SU-DHL-6 (cell line): ENCODE data around the gene RASGRP4.
"Not testable (repeated sequence)": the region's sequence is repeated elsewhere in the genome, so short reads cannot be mapped to it uniquely, and the experiment has no call there.

Experiments used
- EZH2phosphoT487 ChIP-seq: fragments of 200-600 bp; sonication (generic), shearing (Covaris generic); conservative IDR thresholded peaks from 2 replicates; pipeline ENCODE4 v1.6.1; 2018; ENCODE audit warnings: mild to moderate bottlenecking, antibody characterized with exemption, low read length, moderate library complexity, mixed read lengths
- TF ChIP-seq, protein P1 (sequence below): fragments of 200-600 bp; sonication (generic); IDR thresholded peaks from one replicate; pipeline ENCODE4 v1.5.1; 2017; ENCODE audit warnings: antibody characterized with exemption, mild to moderate bottlenecking, low read length, moderate library complexity; ENCODE audit not compliant: insufficient read depth, poor library complexity, severe bottlenecking

DNA sequence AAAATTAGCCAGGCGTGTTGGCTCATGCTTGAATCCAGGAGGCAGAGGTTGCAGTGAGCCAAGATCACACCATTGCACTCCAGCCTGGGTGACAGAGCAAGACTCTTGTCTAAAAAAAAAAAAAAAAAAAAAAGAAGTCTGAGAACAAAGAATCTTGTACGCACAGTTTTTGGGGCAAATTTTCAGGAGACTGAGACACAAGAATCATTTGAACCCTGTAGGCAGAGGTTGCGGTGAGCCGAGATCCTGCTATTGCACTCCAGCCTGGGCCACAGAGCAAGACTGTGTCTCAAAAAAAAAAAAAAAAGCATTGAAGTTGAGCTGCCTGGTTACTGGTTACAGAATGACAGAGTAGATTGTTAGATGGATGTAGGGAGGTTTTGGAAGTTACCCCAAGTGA is 46.7 kb upstream of the RASGRP4 start:
- TF ChIP-seq, protein P1, sequence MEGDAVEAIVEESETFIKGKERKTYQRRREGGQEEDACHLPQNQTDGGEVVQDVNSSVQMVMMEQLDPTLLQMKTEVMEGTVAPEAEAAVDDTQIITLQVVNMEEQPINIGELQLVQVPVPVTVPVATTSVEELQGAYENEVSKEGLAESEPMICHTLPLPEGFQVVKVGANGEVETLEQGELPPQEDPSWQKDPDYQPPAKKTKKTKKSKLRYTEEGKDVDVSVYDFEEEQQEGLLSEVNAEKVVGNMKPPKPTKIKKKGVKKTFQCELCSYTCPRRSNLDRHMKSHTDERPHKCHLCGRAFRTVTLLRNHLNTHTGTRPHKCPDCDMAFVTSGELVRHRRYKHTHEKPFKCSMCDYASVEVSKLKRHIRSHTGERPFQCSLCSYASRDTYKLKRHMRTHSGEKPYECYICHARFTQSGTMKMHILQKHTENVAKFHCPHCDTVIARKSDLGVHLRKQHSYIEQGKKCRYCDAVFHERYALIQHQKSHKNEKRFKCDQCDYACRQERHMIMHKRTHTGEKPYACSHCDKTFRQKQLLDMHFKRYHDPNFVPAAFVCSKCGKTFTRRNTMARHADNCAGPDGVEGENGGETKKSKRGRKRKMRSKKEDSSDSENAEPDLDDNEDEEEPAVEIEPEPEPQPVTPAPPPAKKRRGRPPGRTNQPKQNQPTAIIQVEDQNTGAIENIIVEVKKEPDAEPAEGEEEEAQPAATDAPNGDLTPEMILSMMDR, result not testable (repeated sequence)
- TF ChIP-seq EZH2phosphoT487, result not testable (repeated sequence)
